HG02884 (cell line): Measurements from ENCODE around the gene DEPDC1.
A peak's percentile ranks its signal among the peaks of the same experiment; 100 is the strongest.
"Not testable (repeated sequence)": the region's sequence is repeated elsewhere in the genome, so short reads cannot be mapped to it uniquely, and the experiment has no call there.

Source experiments
- ATAC-seq: cut with Tn5 transposase; IDR thresholded peaks from one replicate; pipeline ENCODE4 v1.9.1; 2021; ENCODE audit warnings: mild to moderate bottlenecking, moderate library complexity; ENCODE audit not compliant: unreplicated experiment

Gene DEPDC1

GRCh38 chr1:68476626-68477025 is 20.3 kb downstream of the DEPDC1 start:
- ATAC-seq = not testable (repeated sequence)

GRCh38 chr1:68473060-68473459 is 23.8 kb downstream of the DEPDC1 start:
- no peak for ATAC-seq

GRCh38 chr1:68470388-68470970 is 26.4 kb downstream of the DEPDC1 start:
- no peak for ATAC-seq

- ATAC-seq = no peak
These were observed 32.0 kb downstream of the DEPDC1 start for GRCh38 chr1:68464891-68465290.

- ATAC-seq = no peak
These were observed 35.9 kb downstream of the DEPDC1 start for GRCh38 chr1:68460935-68461334.

GRCh38 chr1:68459796-68460195 is 37.1 kb downstream of the DEPDC1 start:
- no peak for ATAC-seq

- ATAC-seq = no peak
These were observed 37.8 kb downstream of the DEPDC1 start for GRCh38 chr1:68459091-68459490.

- no peak for ATAC-seq
These were observed 40.7 kb downstream of the DEPDC1 start for GRCh38 chr1:68456202-68456601.

GRCh38 chr1:68454534-68454933 is 42.3 kb downstream of the DEPDC1 start:
- peak; percentile 63 for ATAC-seq

GRCh38 chr1:68453060-68453670 is 43.7 kb downstream of the DEPDC1 start:
- ATAC-seq = no peak

GRCh38 chr1:68449901-68450300 is 47.0 kb downstream of the DEPDC1 start, which contains the start of gene RPE65:
Gene RPE65, minus strand, starts transcription at chr1:68449954. Its CDS starts 49 bp downstream, at chr1:68449905.
- ATAC-seq = no peak

- no peak for ATAC-seq
These were observed 48.5 kb downstream of the DEPDC1 start for GRCh38 chr1:68448365-68448764.

- no peak for ATAC-seq
These were observed 51.2 kb downstream of the DEPDC1 start for GRCh38 chr1:68445709-68446108.

- peak; percentile 89 for ATAC-seq
These were observed 53.9 kb downstream of the DEPDC1 start for GRCh38 chr1:68442822-68443556.

GRCh38 chr1:68442006-68442405 is 54.9 kb downstream of the DEPDC1 start:
- no peak for ATAC-seq

GRCh38 chr1:68438310-68438709 is 58.6 kb downstream of the DEPDC1 start:
- no peak for ATAC-seq

GRCh38 chr1:68433395-68433794 is 63.5 kb downstream of the DEPDC1 start:
- no peak for ATAC-seq

- ATAC-seq = no peak
These were observed 65.8 kb downstream of the DEPDC1 start for GRCh38 chr1:68431076-68431475.

GRCh38 chr1:68429233-68429808 is 67.6 kb downstream of the DEPDC1 start:
- no peak for ATAC-seq

GRCh38 chr1:68426594-68426993 is 70.3 kb downstream of the DEPDC1 start:
- ATAC-seq = no peak
